OCI-LY7 (cell line): Measurements from ENCODE around the gene GGT6. TPM values are rescaled to one million over a fixed set of nuclear protein-coding genes. Genes with fewer than 3 reads are reported as not detected.

Experiments
- BruUV-seq: library from RNA; stranded (reverse); fragments of 400-500 nt; replicated peaks from 2 replicates; lab custom pipeline; 2021; lab: Mats Ljungman, UMichigan
- CTCF ChIA-PET: fragments of 300-600 bp; sonication (Branson Sonifier 250); formaldehyde crosslinking; loops from one replicate; lab custom pipeline; 2022; ENCODE audit warnings: antibody characterized with exemption; ENCODE audit not compliant: unreplicated experiment; lab: Charles Lee
- POLR2A ChIA-PET: fragments of 300-600 bp; sonication (Branson Sonifier 250); formaldehyde crosslinking; loops from one replicate; lab custom pipeline; 2022; ENCODE audit warnings: antibody characterized with exemption; lab: Charles Lee
- DNase-seq: peaks from one replicate; pipeline ENCODE4 v3.0.0-alpha.2; 2015; ENCODE audit warnings: low spot score
- H2AFZ ChIP-seq: fragments of 200-600 bp; sonication (generic), shearing (Covaris generic); 2 replicates; pipeline ENCODE4 v1.6.1; 2014; ENCODE audit warnings: mild to moderate bottlenecking, antibody characterized with exemption, low read length, moderate library complexity
- H3K27ac ChIP-seq: fragments of 200-600 bp; sonication (generic); 2 replicates; pipeline ENCODE4 v1.5.1; 2014; ENCODE audit warnings: mixed run types, low read depth, mild to moderate bottlenecking, moderate library complexity, low read length, inconsistent platforms; ENCODE audit not compliant: poor library complexity, severe bottlenecking
- H3K36me3 ChIP-seq: fragments of 200-600 bp; sonication (generic); 2 replicates; pipeline ENCODE4 v1.6.1; 2014; ENCODE audit warnings: mild to moderate bottlenecking, antibody characterized with exemption, low read length, moderate library complexity, mixed read lengths; ENCODE audit not compliant: insufficient read depth
- H3K4me1 ChIP-seq: fragments of 200-600 bp; sonication (generic); 2 replicates; pipeline ENCODE4 v1.5.1; 2014; ENCODE audit warnings: mild to moderate bottlenecking, low read length; ENCODE audit not compliant: insufficient read depth, poor library complexity, severe bottlenecking
- H3K4me2 ChIP-seq: fragments of 200-600 bp; sonication (generic); 2 replicates; pipeline ENCODE4 v1.6.1; 2014; ENCODE audit warnings: mild to moderate bottlenecking, low read length
- H3K4me3 ChIP-seq: fragments of 200-600 bp; sonication (generic); 2 replicates; pipeline ENCODE4 v1.5.1; 2014; ENCODE audit warnings: mild to moderate bottlenecking, low read depth, low read length; ENCODE audit not compliant: poor library complexity, severe bottlenecking
- H3K79me2 ChIP-seq: fragments of 200-600 bp; sonication (generic); 2 replicates; pipeline ENCODE4 v1.6.1; 2016; ENCODE audit warnings: low read depth, mild to moderate bottlenecking, low read length, moderate library complexity, mixed read lengths; ENCODE audit not compliant: insufficient read depth
- H3K9me2 ChIP-seq: fragments of 200-600 bp; sonication (generic); 2 replicates; pipeline ENCODE4 v1.6.1; 2016; ENCODE audit warnings: mild to moderate bottlenecking, low read length, mixed read lengths; ENCODE audit not compliant: insufficient read depth
- H3K9me3 ChIP-seq: fragments of 200-600 bp; sonication (generic); 2 replicates; pipeline ENCODE4 v1.6.1; 2014; ENCODE audit warnings: mild to moderate bottlenecking, mixed run types, low read length, mixed read lengths
- H4K20me1 ChIP-seq: fragments of 200-600 bp; sonication (generic); 2 replicates; pipeline ENCODE4 v1.6.1; 2014; ENCODE audit warnings: mild to moderate bottlenecking, antibody characterized with exemption, low read length, moderate library complexity, mixed read lengths; ENCODE audit not compliant: insufficient read depth
- EZH2phosphoT487 ChIP-seq: fragments of 200-600 bp; sonication (generic); IDR thresholded peaks from 2 replicates; pipeline ENCODE4 v1.6.1; 2018; ENCODE audit warnings: low read depth, borderline replicate concordance, mild to moderate bottlenecking, mixed run types, antibody characterized with exemption, low read length, moderate library complexity, mixed read lengths
- intact Hi-C: fragments of 100-400 bp; cut with micrococcal nuclease; formaldehyde crosslinking; loops from one replicate; pipeline ENCODE4 v1.10.0; 2022; ENCODE audit not compliant: unreplicated experiment
- total RNA-seq, 2 experiments: library from RNA; depleted of rRNA in 1 of 2; stranded (reverse); fragments of >200 nt in 1 of 2; shearing (Covaris generic) in 1 of 2; gene quantifications; 2 replicates each; pipeline ENCODE4 v1.2.3, GENCODE V29; 2014 to 2022
- TF ChIP-seq, protein P1 (sequence below): fragments of 200-600 bp; sonication (generic); conservative IDR thresholded peaks from 2 replicates; pipeline ENCODE4 v1.5.1; 2014; ENCODE audit warnings: mild to moderate bottlenecking, antibody characterized with exemption, low read length, moderate library complexity, mixed read lengths

The GGT6 gene
- total RNA-seq, 2 experiments from 2014 or later, result not detected

DNA sequence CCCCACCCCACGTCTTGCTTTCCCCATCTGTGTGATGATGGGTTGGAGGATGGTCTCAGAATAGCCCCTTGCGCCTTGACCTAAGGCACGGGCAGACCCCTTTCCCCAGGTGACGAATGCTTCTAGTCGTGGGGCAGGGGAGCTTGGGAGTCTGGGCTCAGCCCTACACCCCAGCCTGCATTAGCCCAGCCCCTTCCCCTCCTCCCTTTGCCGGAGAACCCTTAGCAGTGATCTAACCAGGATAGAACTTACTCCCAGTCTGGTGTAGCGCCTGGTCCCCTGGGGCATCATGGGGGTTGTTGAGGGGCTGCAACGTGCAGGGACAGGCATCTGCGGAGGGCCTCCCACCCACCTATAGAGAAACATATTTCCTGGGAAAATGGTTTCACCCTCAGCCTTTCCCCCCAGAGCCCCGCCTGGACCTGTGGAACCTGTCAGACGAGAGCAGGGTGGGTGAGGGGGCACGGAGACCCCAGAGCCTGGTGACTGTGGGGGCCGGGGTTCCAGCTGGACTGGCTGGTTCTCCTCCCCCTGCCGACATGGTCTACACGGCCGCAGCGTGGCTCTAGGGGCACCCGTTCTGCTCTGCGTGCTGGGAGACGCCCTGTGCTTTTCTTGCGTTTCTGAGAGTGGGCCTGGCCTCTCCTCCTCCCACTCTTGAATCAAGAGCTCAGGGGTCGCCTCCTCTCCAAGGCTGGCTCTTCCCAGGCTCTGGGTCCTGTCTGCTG, 28.7 kb upstream of the GGT6 start:
- POLR2A ChIA-PET, result no interaction called here
- DNase-seq, result no peak
- H3K79me2 ChIP-seq, result no peaks in the 10 kb centered on the region
- H3K9me3 ChIP-seq, result no peaks in the 10 kb centered on the region
- H4K20me1 ChIP-seq, result no peaks in the 10 kb centered on the region
- H3K9me2 ChIP-seq, result no peaks in the 10 kb centered on the region
- H3K27ac ChIP-seq, result no peak overlapping the region
- H3K4me3 ChIP-seq, result no peak overlapping the region
- no peak for TF ChIP-seq EZH2phosphoT487
- CTCF ChIA-PET, result no interaction called here
- no peaks in the 10 kb centered on the region for H3K4me1 ChIP-seq
- no TSS peak for BruUV-seq
- no peak overlapping the region for H2AFZ ChIP-seq
- H3K36me3 ChIP-seq, result no peaks in the 10 kb centered on the region
- intact Hi-C loops, result no loop called here
- no peak overlapping the region for H3K4me2 ChIP-seq

DNA sequence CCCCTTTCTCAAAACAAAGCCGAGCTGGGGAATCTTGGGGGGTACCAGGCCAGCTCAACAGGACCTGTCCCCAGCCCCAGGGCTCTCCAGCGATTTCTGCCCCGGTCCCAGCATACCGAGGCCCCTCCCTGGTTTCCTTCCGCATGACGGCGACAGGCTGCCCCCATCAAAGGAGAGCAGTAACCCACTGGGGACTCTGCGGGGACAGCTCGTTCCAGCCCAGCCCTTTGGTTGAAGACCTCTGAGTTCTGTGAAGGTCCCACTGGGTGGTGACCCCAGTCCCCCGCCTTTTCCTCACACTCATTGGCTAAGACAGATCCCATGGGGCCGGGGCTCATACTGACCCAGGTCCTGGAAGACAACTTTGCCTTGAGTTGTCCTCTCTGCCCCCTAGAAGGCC, 28.0 kb upstream of the GGT6 start:
- Histone ChIP-seq H3K4me3 (no peak overlapping the region), H3K27ac (no peak overlapping the region), H3K4me1 (no peaks in the 10 kb centered on the region), H3K9me3 (no peaks in the 10 kb centered on the region), H3K9me2 (no peaks in the 10 kb centered on the region), H3K4me2 (no peak overlapping the region), H4K20me1 (no peaks in the 10 kb centered on the region), H3K79me2 (no peaks in the 10 kb centered on the region), H2AFZ (no peak overlapping the region), H3K36me3 (no peaks in the 10 kb centered on the region)
- no TSS peak for BruUV-seq
- intact Hi-C loops, result no loop called here
- ChIA-PET POLR2A (no interaction called here), CTCF (no interaction called here)
- TF ChIP-seq, protein P1, sequence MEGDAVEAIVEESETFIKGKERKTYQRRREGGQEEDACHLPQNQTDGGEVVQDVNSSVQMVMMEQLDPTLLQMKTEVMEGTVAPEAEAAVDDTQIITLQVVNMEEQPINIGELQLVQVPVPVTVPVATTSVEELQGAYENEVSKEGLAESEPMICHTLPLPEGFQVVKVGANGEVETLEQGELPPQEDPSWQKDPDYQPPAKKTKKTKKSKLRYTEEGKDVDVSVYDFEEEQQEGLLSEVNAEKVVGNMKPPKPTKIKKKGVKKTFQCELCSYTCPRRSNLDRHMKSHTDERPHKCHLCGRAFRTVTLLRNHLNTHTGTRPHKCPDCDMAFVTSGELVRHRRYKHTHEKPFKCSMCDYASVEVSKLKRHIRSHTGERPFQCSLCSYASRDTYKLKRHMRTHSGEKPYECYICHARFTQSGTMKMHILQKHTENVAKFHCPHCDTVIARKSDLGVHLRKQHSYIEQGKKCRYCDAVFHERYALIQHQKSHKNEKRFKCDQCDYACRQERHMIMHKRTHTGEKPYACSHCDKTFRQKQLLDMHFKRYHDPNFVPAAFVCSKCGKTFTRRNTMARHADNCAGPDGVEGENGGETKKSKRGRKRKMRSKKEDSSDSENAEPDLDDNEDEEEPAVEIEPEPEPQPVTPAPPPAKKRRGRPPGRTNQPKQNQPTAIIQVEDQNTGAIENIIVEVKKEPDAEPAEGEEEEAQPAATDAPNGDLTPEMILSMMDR, result no peak
- TF ChIP-seq EZH2phosphoT487, result no peak
- DNase-seq, result no peak

DNA sequence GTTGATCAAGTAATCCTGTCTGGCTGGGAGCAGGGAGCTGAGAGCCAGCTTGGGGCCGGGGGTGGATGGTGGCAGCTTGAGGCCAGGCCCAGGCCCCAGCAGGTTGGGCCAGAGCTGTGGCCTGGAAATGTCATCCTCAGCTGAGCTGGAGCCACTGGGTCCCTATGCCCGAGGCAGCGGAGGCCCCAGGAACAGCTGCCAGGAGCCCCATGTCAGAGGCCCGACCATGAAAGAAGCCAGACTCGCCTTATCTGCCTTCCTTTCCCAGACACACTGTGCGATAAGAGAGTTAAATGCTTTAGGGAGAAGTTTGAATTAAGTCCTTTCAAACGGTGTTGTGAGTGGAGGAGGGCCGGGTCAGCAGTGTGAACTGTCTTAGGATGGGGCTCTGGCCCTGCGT, 27.4 kb upstream of the GGT6 start:
- Histone ChIP-seq H3K4me3 (no peak overlapping the region), H3K9me3 (no peaks in the 10 kb centered on the region), H3K36me3 (no peaks in the 10 kb centered on the region), H4K20me1 (no peaks in the 10 kb centered on the region), H3K27ac (no peak overlapping the region), H3K4me2 (no peak overlapping the region), H2AFZ (no peak overlapping the region), H3K9me2 (no peaks in the 10 kb centered on the region), H3K4me1 (no peaks in the 10 kb centered on the region), H3K79me2 (no peaks in the 10 kb centered on the region)
- intact Hi-C loops, result no loop called here
- POLR2A ChIA-PET, result no interaction called here
- TF ChIP-seq EZH2phosphoT487, result no peak
- TF ChIP-seq, protein P1, result no peak
- CTCF ChIA-PET, result no interaction called here
- no TSS peak for BruUV-seq
- no peak for DNase-seq
